ENCODE results near the gene CCDC73.
A peak's percentile ranks its signal among the peaks of the same experiment; 100 is the strongest.

Gene CCDC73

DNA sequence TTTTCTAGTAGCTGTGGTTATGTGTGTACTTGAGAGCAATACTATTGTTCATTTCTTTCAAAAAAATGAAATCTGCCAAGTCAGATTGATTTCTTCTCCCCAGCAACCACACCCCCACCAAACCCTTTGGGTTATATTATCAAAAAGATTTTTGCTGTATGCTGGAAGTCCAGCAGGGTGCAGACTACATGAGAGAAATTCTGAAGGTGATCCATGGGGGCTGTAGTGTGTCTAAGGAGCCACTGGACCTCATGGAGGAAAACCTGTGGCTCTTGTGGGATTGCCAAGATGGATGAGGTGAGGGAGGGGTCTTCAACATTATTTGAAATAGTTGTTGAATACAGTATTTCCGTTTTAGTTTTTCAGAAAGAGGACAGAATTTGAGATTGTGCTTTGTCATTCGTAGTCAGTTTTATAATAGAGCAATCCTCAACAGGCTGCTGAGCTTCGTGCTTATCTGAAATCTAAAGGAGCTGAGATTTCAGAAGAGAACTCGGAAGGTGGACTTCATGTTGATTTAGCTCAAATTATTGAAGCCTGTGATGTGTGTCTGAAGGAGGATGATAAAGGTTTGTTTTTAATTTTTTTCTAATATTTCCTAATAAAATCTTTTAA, 207.8 kb downstream of the CCDC73 start:
- no peak for TF ChIP-seq FOXP2 (optimal IDR thresholded peaks at IDR 0.05; ENCODE audit: borderline replicate concordance, extremely low read depth, extremely low read length, insufficient read depth)
- TF ChIP-seq SIN3A (IDR thresholded peaks at IDR 0.05; ENCODE audit: borderline replicate concordance, insufficient read depth, low read length) = no peak
- no peak for TF ChIP-seq TAF1 (IDR thresholded peaks at IDR 0.05; ENCODE audit: borderline replicate concordance, insufficient read depth, low read length)
- TF ChIP-seq, protein P1, sequence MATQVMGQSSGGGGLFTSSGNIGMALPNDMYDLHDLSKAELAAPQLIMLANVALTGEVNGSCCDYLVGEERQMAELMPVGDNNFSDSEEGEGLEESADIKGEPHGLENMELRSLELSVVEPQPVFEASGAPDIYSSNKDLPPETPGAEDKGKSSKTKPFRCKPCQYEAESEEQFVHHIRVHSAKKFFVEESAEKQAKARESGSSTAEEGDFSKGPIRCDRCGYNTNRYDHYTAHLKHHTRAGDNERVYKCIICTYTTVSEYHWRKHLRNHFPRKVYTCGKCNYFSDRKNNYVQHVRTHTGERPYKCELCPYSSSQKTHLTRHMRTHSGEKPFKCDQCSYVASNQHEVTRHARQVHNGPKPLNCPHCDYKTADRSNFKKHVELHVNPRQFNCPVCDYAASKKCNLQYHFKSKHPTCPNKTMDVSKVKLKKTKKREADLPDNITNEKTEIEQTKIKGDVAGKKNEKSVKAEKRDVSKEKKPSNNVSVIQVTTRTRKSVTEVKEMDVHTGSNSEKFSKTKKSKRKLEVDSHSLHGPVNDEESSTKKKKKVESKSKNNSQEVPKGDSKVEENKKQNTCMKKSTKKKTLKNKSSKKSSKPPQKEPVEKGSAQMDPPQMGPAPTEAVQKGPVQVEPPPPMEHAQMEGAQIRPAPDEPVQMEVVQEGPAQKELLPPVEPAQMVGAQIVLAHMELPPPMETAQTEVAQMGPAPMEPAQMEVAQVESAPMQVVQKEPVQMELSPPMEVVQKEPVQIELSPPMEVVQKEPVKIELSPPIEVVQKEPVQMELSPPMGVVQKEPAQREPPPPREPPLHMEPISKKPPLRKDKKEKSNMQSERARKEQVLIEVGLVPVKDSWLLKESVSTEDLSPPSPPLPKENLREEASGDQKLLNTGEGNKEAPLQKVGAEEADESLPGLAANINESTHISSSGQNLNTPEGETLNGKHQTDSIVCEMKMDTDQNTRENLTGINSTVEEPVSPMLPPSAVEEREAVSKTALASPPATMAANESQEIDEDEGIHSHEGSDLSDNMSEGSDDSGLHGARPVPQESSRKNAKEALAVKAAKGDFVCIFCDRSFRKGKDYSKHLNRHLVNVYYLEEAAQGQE (IDR thresholded peaks at IDR 0.05; ENCODE audit: insufficient read depth in 1 of 2, low read depth in 2 of 2, low read length in 2 of 2) = no peak
- no peak for TF ChIP-seq POLR2AphosphoS5 (IDR thresholded peaks at IDR 0.05; ENCODE audit: low read depth, low read length)

DNA sequence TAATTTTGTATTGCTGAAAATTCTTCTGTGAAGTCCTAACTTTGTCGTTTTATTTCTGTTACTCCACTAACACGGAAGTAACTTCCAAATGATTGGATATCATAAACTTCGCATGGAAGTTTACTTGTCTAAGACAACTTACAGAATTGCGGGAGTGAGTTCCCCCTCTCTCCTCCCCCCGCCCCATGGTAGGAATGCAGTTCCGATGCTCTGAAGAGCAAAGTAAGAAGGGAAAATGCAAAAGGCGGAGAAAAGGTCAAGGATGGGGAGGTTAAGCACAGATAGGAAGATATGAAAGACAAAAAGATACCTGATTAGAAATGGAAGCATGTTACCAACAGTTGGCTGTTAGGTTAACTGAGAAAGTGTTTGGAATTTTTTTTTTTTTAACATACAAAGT, 209.5 kb downstream of the CCDC73 start:
- TF ChIP-seq POLR2AphosphoS5 (IDR thresholded peaks at IDR 0.05; ENCODE audit: low read depth, low read length) = 0 out of 2 replicates have a peak, but pooled peaks have one; percentile 25
- TF ChIP-seq SIN3A (IDR thresholded peaks at IDR 0.05; ENCODE audit: borderline replicate concordance, insufficient read depth, low read length) = no peak

DNA sequence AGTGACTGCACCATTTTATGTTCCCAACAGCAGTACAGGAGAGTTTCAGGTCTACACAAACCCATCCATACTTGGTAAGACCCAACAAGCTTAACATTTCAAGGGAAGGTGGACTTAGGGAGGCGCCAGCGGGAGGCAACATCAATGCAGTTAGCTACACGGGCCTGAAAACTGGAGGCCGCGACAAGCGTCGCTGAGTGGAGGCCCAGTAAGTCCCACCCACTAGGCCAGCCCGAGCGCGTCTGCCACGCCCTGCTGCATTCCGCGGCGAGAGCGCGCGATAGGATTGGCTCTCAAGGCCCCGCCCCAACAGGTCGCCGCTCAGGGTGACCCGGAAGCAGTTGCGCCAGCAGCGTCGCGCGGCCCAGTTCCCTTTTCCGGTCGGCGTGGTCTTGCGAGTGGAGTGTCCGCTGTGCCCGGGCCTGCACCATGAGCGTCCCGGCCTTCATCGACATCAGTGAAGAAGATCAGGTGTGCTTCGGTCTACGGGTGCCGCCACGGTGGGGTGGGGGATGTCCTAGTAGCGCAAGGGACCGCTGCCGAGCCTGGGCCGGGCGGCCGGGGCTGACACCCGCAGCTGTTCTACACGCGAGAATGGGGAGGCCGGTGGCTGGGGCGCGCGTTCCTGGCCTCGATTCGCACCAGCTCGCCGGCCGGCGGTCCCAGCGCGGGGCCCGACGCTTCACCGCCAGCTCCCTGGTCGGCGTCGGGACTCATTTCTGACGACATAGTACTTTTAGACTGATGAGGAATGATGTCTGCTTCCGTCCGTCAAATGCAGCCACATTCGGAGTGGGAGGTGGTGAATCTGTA, 210.8 kb downstream of the CCDC73 start, which contains the start of gene EIF3M:
EIF3M (plus strand) TSS at position 373 of the 813 bp plus-strand sequence; CDS start at position 430, 57 bp downstream.
- TF ChIP-seq TAF1 (IDR thresholded peaks at IDR 0.05; ENCODE audit: borderline replicate concordance, insufficient read depth, low read length) (peak; percentile 97), SIN3A (IDR thresholded peaks at IDR 0.05; ENCODE audit: borderline replicate concordance, insufficient read depth, low read length) (peak; percentile 74; the same call in 1 of the 2 replicates), POLR2AphosphoS5 (IDR thresholded peaks at IDR 0.05; ENCODE audit: low read depth, low read length) (peak; percentile 96), FOXP2 (optimal IDR thresholded peaks at IDR 0.05; ENCODE audit: borderline replicate concordance, extremely low read depth, extremely low read length, insufficient read depth) (peak; percentile 94)
- TF ChIP-seq, protein P1 (IDR thresholded peaks at IDR 0.05; ENCODE audit: insufficient read depth in 1 of 2, low read depth in 2 of 2, low read length in 2 of 2) = peak in 1 of 2 experiments; percentile 74; a peak in 2 of 4 replicates

DNA sequence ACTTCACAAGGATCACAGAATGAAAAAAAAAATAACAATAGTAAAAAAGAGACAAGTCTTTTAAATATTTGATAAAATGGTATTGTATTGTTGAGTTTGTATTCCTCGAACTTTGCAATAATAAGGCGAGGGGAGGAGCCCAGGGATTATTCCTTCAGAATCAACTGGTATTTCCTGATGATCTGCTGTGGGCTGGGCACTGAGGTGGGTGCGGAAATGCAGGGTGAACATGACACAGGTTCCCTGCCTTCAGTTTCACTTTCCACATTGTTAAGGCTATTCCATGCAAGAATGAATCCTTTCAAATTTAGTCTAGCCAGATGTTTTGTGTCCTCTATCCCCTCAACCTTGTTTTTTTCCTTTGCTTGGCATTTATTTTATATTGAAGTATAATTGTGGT, 212.9 kb downstream of the CCDC73 start:
- TF ChIP-seq POLR2AphosphoS5 (IDR thresholded peaks at IDR 0.05; ENCODE audit: low read depth, low read length) = no peak
- TF ChIP-seq, protein P1 (IDR thresholded peaks at IDR 0.05; ENCODE audit: insufficient read depth in 1 of 2, low read depth in 2 of 2, low read length in 2 of 2) = no peak
- TF ChIP-seq FOXP2 (optimal IDR thresholded peaks at IDR 0.05; ENCODE audit: borderline replicate concordance, extremely low read depth, extremely low read length, insufficient read depth) = no peak
- no peak for TF ChIP-seq SIN3A (IDR thresholded peaks at IDR 0.05; ENCODE audit: borderline replicate concordance, insufficient read depth, low read length)
- 0 out of 2 replicates have a peak, but pooled peaks have one; percentile 19 for TF ChIP-seq TAF1 (IDR thresholded peaks at IDR 0.05; ENCODE audit: borderline replicate concordance, insufficient read depth, low read length)

DNA sequence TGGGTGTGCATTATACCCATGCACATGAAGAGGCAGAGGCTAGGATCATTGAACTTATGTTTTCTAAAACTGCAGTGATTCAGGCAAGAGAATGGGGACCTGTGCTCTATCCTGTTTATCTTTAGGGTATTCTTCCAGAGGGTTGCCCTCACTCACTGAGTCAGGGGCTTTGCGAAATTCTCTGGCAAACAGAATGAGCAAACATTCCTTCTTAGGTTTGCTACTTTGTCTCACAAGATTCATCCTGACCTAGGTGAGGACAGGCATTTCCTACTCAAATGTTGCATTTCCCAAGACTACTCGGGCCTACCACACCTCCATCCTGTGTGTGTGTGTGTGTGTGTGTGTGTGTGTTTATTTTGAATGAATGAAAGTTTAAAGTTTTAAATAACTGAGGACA, 213.5 kb downstream of the CCDC73 start:
- no peak for TF ChIP-seq POLR2AphosphoS5 (IDR thresholded peaks at IDR 0.05; ENCODE audit: low read depth, low read length)
- TF ChIP-seq FOXP2 (optimal IDR thresholded peaks at IDR 0.05; ENCODE audit: borderline replicate concordance, extremely low read depth, extremely low read length, insufficient read depth) = no peak
- no peak; the same call in 1 of the 2 replicates for TF ChIP-seq TAF1 (IDR thresholded peaks at IDR 0.05; ENCODE audit: borderline replicate concordance, insufficient read depth, low read length)
- TF ChIP-seq SIN3A (IDR thresholded peaks at IDR 0.05; ENCODE audit: borderline replicate concordance, insufficient read depth, low read length) = no peak; the same call in 1 of the 2 replicates
- TF ChIP-seq, protein P1 (IDR thresholded peaks at IDR 0.05; ENCODE audit: insufficient read depth in 1 of 2, low read depth in 2 of 2, low read length in 2 of 2) = no peak

Measured in PFSK-1 (cell line).